ENCODE measurements around the gene KCNN4.

KCNN4 gene

DNA sequence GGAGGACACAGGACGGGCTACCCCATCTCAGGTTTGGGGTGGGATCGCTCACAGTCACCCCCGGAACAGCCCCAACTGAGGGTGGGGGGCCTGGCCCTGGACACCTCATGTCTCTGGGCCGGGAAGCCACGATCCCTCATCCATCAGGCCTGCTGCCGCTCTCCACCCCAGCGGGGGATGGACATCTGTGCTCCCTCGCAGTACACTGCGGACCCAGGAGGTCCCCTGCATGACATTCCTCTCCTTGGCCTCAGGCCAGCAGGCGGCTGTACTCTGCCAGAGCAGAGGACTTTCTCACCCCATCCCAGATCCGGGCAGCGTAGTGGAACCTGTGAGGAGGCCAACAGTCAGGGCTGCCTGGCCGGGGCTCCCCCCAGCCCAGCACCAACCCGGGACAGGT lies 49.4 kb downstream of the KCNN4 start:
- Histone ChIP-seq H3F3A (ENCODE audit: insufficient read depth) (no peaks in the 10 kb centered on the region), H4K20me1 (ENCODE audit: low read depth, low read length) (no peaks in the 10 kb centered on the region), H3K4me2 (ENCODE audit: low read depth, low read length, poor library complexity, severe bottlenecking) (no peak overlapping the region), H3K9me3 (ENCODE audit: insufficient read depth, low read length) (no peaks in the 10 kb centered on the region), H3K9me2 (replicated peaks; ENCODE audit: insufficient read depth, low read length) (no peaks in the 10 kb centered on the region), H2AFZ (ENCODE audit: low read depth, low read length, severe bottlenecking) (no peak overlapping the region), H3K27ac (ENCODE audit: low read depth, low read length) (no peak overlapping the region), H3K36me3 (ENCODE audit: low read length) (0 out of 2 replicates have a peak, but pooled peaks cover 2% of the 10 kb centered on the region), H3K9ac (ENCODE audit: low read length) (no peak overlapping the region), H3K27me3 (ENCODE audit: low read length) (no peaks in the 10 kb centered on the region), H3K4me3 (ENCODE audit: insufficient read depth, low read length, poor library complexity, severe bottlenecking) (no peak overlapping the region), H3K79me2 (ENCODE audit: insufficient read depth, low read length) (no peaks in the 10 kb centered on the region)
- no peak for TF ChIP-seq EZH2phosphoT487 (conservative IDR thresholded peaks at IDR 0.05; ENCODE audit: low read length)
- TF ChIP-seq, protein P1, sequence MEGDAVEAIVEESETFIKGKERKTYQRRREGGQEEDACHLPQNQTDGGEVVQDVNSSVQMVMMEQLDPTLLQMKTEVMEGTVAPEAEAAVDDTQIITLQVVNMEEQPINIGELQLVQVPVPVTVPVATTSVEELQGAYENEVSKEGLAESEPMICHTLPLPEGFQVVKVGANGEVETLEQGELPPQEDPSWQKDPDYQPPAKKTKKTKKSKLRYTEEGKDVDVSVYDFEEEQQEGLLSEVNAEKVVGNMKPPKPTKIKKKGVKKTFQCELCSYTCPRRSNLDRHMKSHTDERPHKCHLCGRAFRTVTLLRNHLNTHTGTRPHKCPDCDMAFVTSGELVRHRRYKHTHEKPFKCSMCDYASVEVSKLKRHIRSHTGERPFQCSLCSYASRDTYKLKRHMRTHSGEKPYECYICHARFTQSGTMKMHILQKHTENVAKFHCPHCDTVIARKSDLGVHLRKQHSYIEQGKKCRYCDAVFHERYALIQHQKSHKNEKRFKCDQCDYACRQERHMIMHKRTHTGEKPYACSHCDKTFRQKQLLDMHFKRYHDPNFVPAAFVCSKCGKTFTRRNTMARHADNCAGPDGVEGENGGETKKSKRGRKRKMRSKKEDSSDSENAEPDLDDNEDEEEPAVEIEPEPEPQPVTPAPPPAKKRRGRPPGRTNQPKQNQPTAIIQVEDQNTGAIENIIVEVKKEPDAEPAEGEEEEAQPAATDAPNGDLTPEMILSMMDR (IDR thresholded peaks at IDR 0.05; ENCODE audit: insufficient read depth, low read length, poor library complexity, severe bottlenecking) = no peak

DNA sequence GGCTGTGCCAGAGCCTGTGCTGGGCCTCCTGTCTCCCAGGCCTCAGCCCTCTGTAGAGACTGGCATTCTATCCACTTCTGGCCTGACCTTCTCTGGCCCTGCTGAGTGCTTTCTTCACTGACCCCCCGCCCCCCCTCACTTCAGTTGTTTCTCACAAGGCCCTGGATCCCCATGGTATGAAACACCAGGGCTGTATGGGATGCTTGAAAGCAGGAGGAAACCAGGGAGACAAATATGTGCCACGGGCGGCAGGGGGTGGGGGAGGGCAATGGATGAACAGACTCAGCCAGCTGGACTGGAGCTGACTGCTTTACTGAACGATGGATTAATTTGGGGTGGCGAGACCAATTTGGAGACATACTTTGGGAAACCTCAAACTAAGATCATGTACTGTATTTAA lies 50.9 kb downstream of the KCNN4 start:
- Histone ChIP-seq H3K9ac (ENCODE audit: low read length) (no peak overlapping the region), H3K9me2 (replicated peaks; ENCODE audit: insufficient read depth, low read length) (no peaks in the 10 kb centered on the region)

DNA sequence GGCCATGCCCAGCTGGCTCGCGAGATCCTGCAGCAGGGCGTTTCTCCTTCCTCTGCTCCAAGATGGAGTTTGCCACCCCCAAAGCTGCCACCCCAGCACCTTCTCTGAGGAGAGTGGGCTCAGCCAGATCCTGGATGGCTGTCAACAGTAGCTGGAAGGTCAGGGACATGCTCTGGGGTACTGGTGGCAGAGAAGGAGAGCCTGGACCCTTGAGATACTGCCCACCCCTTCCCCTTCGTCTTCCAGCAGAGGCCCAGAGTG lies 53.2 kb downstream of the KCNN4 start:
- Histone ChIP-seq H3K4me3 (ENCODE audit: insufficient read depth, low read length, poor library complexity, severe bottlenecking) (no peak overlapping the region), H3K9me3 (ENCODE audit: insufficient read depth, low read length) (no peaks in the 10 kb centered on the region), H3K9ac (ENCODE audit: low read length) (no peak overlapping the region), H3K79me2 (ENCODE audit: insufficient read depth, low read length) (no peaks in the 10 kb centered on the region), H3K4me2 (ENCODE audit: low read depth, low read length, poor library complexity, severe bottlenecking) (no peak overlapping the region), H3K27ac (ENCODE audit: low read depth, low read length) (no peak overlapping the region), H3F3A (ENCODE audit: insufficient read depth) (no peaks in the 10 kb centered on the region), H3K27me3 (ENCODE audit: low read length) (no peaks in the 10 kb centered on the region), H4K20me1 (ENCODE audit: low read depth, low read length) (no peaks in the 10 kb centered on the region), H2AFZ (ENCODE audit: low read depth, low read length, severe bottlenecking) (no peak overlapping the region), H3K9me2 (replicated peaks; ENCODE audit: insufficient read depth, low read length) (no peaks in the 10 kb centered on the region), H3K36me3 (ENCODE audit: low read length) (no peaks in the 10 kb centered on the region)
- TF ChIP-seq, protein P1 (IDR thresholded peaks at IDR 0.05; ENCODE audit: insufficient read depth, low read length, poor library complexity, severe bottlenecking) = no peak
- TF ChIP-seq EZH2phosphoT487 (conservative IDR thresholded peaks at IDR 0.05; ENCODE audit: low read length) = no peak

More for the DNA sequence above, 50.9 kb downstream of the KCNN4 start:
- Histone ChIP-seq H2AFZ (ENCODE audit: low read depth, low read length, severe bottlenecking) (no peak overlapping the region), H3K27ac (ENCODE audit: low read depth, low read length) (no peak overlapping the region), H3K4me3 (ENCODE audit: insufficient read depth, low read length, poor library complexity, severe bottlenecking) (no peak overlapping the region), H4K20me1 (ENCODE audit: low read depth, low read length) (no peaks in the 10 kb centered on the region), H3K36me3 (ENCODE audit: low read length) (no peaks in the 10 kb centered on the region), H3K4me2 (ENCODE audit: low read depth, low read length, poor library complexity, severe bottlenecking) (no peak overlapping the region), H3K79me2 (ENCODE audit: insufficient read depth, low read length) (no peaks in the 10 kb centered on the region), H3K27me3 (ENCODE audit: low read length) (no peaks in the 10 kb centered on the region), H3K9me3 (ENCODE audit: insufficient read depth, low read length) (no peaks in the 10 kb centered on the region), H3F3A (ENCODE audit: insufficient read depth) (no peaks in the 10 kb centered on the region)
- TF ChIP-seq EZH2phosphoT487 (conservative IDR thresholded peaks at IDR 0.05; ENCODE audit: low read length) = no peak
- TF ChIP-seq, protein P1 (IDR thresholded peaks at IDR 0.05; ENCODE audit: insufficient read depth, low read length, poor library complexity, severe bottlenecking) = no peak
